ENCODE data around the gene ARSA.
"Not testable (repeated sequence)": the region's sequence is repeated elsewhere in the genome, so short reads cannot be mapped to it uniquely, and the experiment has no call there.

ARSA gene

DNA sequence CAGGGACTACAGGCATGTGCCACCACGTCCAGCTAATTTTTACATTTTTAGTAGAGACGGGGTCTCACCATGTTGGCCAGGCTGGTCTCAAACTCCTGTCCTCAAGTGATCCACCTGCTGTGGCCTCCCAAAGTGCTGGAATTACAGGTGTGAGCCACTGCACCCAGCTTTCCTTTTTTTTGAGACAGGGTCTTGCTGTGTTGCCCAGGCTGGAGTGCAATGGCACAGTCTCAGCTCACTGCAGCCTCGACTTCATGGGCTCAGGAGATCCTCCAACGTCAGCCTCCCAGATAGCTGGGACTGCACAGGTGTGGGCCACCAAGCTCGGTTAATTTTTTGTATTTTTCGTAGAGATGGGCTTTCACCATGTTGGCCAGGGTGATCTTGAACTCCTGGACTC lies 26.7 kb upstream of the ARSA start:
- not testable (repeated sequence) for DNase-seq (ENCODE audit: low read depth in 3 of 3)

DNA sequence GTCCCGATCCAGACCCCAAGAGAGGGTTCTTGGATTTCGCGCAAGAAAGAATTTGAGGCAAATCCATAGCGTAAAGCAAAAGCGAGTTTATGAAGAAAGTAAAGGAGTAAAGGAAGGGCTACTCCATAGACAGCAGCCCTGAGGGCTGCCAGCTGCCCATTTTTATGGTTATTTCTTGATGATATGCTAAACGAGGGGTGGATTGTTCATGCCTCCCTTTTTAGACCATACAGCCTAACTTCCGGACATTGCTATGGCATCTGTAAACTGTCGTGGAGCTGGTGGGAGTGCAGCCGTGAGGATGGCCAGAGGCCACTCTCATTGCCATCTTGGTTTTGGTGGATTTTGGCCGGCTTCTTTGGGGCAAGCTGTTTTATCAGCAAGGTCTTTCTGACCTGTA lies 25.3 kb upstream of the ARSA start:
- DNase-seq (ENCODE audit: low read depth in 3 of 3): no peak

DNA sequence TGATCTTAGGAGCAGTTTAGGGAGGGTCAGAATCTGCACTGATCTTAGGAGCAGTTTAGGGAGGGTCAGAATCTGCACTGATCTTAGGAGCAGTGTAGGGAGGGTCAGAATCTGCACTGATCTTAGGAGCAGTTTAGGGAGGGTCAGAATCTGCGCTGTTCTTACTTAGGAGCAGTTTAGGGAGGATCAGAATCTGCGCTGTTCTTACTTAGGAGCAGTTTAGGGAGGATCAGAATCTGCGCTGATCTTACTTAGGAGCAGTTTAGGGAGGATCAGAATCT lies 15.8 kb upstream of the ARSA start:
- not testable (repeated sequence) for DNase-seq (ENCODE audit: low read depth in 3 of 3)

DNA sequence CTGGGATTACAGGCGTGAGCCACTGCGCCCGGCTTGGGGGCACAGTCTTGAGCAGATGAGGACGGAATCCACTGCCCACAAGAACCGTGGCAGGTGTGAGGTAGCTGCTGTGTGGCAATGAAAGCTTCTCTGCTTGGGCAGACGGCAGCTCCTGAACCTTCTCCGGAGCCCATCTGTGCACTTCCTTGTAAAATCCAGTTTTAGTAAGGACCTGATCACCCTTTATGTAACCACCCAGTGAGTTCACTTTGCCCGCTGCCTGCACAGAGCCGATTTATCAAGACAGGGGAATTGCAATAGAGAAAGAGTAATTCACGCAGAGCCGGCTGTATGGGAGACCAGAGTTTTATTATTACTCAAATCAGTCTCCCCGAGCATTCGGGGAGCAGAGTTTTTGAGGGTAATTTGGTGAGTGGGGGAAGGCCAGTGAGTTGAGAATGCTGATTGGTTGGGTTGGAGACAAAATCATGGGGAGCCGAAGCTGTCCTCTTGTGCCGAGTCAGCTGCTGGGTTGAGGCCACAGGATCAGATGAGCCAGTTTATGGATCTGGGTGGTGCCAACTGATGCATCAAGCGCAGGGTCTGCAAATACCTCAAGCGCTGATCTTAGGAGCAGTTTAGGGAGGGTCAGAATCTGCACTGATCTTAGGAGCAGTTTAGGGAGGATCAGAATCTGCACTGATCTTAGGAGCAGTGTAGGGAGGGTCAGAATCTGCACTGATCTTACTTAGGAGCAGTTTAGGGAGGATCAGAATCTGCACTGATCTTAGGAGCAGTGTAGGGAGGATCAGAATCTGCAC lies 15.3 kb upstream of the ARSA start:
- DNase-seq (ENCODE audit: low read depth in 3 of 3): not testable (repeated sequence)

DNA sequence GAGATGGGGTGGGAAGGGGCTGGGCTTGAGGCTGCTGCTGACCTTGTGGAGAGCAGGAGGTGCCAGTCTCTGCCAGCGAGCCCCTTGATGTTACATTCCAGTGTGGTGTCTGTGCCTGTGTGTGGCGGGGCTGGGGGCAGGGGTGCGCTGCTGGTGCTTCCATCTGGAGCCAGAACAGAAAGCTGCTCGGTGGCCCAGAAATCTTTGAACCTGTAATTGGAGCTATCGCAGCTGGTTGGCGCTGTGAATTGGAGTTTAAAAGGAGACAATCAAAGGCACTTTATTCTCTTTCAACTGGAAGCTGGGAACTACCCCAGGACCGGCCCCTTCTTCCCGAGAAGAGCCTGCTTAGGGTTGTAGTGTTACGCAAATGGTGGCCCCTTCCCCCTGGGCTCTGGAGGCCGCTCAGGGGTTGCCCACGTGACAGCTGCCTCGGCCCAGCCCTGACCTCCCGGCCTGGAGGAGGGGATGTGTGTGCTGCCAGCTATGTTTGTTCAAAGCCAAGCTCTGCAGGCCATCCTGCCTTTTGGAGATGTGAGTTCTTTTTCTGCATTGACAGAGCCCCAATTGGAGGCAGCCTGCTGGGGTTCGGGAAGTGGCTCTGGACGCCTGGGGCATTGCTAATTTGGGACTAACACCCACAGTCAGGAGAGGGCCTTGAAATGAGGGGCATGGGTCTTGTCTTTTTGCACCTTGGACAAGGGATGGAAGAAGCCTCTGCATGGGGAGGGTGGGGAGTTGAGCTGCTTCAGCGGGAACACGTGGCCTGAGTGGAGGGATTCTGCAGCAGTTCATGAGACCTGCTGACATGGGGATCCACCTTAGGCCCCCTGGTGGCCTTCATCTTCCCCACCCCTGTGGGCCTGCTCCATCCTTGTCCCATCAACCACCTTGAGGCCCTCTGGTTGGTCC lies 14.0 kb upstream of the ARSA start:
- DNase-seq (ENCODE audit: low read depth in 3 of 3): no peak

DNA sequence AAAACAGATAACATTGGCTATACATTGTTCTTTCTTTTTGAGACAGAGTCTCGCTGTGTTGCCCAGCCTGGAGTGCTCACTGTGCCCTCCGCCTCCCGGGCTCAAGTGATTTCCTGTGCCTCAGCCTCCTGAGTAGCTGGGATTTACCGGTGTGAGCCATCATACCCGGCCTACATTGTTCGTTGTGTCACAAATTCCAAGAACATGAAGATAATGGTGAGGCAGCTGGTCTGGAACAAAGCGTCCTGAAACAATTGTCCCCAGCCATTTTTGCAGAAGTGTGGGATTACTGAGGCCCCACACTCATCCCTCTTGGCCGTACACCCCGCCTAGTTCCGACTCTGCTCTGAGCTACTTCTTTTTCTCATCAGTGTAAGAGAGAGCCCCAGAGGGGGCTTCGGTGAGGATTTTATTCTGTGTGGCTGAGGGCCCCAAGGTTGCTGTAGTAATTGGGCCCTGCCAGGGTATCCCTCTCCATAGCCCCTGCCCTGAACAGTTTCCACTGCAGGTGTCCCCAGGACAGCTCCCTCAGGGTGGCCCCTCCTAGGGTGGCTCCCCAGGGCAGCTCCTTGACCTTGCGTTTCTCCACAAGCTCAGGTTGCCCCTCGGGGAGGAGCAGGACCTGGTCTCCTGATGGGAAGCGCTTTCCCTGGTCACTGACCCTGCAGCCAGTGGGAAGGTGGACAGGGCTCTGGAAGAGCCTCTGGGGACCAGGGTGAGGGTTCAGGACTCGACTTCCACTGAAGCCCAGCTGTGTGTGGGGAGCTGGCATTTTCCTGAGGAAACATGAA lies 13.1 kb upstream of the ARSA start:
- DNase-seq (ENCODE audit: low read depth in 3 of 3): no peak

DNA sequence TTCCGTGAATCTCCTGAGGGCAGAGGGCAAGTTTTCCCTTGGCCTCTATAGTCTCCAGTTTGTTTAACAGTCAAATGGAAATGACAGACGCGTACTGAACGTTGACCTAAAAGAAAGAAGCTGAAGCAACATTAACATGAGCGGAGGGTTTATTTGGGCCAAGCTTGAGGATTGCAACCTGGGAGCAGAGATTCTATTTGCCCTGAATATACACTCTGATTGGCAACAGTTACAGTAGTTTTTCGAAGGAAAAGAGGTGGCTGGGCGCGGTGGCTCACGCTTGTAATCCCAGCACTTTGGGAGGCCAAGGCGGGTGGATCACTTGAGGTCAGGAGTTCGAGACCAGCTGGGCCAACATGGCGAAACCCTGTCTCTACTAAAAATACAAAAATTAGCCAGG lies 12.3 kb upstream of the ARSA start:
- not testable (repeated sequence) for DNase-seq (ENCODE audit: low read depth in 3 of 3)

DNA sequence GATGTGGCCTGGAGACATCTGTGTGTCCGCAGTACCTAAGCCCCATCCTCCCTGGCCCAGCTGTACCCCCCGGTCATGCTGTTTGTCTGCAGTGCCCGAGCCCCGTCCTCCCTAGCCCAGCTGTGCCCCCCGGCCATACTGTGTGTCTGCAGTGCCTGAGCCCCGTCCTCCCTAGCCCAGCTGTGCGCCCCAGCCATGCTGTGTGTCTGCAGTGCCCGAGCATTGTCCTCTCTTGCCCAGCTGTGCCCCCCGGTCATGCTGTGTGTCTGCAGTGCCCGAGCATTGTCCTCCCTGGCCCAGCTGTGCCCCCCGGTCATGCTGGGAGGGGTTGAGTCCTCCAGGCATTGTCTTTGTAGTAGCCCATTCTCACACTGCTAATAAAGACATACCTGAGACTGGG lies 7.6 kb upstream of the ARSA start:
- DNase-seq (ENCODE audit: low read depth in 3 of 3): no peak

DNA sequence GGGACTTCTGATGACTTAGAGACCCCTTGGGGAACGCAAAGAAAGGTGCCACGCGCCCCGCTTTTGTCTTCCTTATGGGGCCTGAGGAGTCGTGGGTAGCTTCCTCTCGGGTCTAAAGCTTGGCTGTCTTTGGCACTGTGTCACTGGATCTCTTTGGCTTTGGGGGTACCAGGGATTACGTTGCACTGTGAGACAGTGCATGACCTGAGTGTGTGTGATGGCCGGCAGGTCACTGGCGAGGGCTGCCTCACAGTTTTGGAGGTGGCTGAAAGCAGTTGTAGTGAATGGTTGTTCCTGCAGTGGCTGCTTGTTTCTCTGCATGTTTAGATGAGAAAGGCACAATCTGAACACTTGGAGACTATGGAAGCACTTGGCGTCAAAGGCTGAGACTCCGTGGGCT lies 5.8 kb upstream of the ARSA start:
- DNase-seq (ENCODE audit: low read depth in 3 of 3): no peak

DNA sequence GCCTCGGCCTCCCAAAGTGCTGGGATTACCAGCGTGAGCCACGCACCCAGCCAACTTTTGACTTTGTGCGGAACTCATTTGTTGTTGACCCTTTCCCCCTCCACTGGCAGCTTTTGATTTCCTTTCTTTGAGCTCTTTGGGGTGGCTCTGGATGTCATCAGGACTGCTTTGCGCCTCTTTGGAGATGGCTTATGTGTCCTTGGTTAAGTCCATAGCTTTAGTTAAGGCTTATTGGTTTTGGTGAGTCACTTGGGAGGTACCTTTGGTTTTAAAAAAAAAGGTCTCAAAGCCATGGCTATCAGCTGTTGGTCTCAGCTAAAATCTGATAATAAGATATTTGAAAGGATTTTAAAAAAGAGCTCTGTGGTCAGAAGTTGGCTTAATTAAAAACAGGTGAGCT lies 5.1 kb upstream of the ARSA start:
- DNase-seq (ENCODE audit: low read depth in 3 of 3): no peak

DNA sequence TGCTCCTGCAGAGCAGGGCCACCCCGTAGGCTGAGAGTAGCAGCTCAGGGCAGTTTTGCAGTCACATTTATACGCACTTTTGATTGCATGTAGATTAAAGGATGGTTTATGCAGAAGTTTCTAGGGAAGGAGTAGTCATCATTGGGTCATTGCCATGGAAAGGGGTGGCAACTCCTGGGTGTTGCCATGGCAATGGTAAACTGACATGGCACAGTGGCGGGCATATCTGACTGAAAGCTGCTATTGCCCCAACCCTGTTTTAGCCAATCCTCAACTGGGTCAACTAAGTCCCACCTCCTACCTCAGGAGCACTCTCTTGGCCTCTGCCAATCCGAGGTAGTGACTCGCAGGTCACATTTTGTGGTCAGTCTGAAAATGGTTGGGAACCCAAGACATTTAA lies 2.4 kb upstream of the ARSA start:
- no peak for DNase-seq (ENCODE audit: low read depth in 3 of 3)

DNA sequence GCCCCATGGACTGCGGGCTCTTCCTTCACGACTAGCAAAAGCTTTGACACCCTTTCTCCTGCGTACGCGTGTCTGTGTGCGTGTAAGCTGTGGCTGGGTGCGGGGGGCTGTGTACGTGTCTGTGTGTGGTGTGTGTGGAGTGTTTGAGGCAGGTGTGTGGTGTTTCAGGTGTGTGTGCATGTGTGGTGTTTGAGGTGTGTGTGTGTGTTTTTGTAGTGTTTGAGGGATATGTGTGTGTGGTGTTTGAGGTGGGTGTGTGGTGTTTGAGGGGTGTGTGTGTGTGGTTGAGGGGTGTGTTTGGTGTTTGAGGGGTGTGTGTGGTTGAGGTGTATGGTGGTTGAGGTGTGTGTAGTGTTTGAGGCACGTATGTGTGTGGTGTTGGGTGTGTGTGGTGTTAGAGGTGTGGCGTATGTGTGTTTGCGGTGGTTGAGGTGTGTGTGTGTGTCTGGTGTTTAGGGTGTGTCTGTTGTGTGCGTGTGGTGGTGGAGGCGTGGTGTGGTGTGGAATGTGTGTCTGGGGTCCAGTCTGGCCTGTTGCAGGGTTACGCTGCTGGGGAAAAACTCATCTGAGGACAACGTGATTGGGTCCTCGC lies 687 bp upstream of the ARSA start:
- DNase-seq (ENCODE audit: low read depth in 3 of 3): no peak

DNA sequence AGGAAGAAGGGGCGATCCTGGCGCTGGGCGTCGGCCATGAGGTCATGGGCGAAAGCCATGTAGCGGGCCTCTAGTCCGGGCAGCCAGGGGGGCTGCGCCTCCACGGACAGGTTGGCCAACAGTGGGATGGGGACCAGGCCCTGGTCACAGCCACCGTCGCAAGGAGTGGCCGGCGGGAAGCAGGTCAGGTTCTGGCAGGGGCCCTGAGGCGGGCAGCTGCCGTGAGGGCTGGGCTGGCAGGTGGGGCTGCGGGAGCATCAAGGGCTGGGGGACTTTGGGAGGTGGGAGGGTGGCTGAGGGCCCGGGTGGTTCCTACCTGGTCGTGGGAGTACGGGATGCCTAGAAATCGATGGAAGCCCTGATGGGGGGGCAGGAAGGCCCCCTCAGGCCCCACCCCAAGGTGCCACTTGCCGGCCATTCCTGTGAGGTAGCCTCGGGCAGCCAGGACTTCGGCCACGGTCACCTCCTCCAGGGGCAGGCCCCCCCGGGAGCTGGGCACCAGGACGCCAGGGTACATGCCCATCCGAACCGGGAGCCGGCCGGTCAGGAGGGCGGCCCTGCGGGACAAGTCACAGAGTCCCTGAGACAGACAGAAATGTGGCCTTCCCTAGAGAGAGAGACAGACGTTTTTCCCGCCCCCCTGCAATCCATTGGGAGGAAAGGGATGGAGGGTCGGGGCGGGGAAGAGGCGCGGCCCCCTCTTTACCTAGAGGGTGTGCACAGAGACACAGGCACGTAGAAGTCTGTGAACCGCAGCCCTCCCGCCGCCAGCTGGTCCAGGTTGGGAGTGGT lies 906 bp downstream of the ARSA start:
- DNase-seq (ENCODE audit: low read depth in 3 of 3): no peak

DNA sequence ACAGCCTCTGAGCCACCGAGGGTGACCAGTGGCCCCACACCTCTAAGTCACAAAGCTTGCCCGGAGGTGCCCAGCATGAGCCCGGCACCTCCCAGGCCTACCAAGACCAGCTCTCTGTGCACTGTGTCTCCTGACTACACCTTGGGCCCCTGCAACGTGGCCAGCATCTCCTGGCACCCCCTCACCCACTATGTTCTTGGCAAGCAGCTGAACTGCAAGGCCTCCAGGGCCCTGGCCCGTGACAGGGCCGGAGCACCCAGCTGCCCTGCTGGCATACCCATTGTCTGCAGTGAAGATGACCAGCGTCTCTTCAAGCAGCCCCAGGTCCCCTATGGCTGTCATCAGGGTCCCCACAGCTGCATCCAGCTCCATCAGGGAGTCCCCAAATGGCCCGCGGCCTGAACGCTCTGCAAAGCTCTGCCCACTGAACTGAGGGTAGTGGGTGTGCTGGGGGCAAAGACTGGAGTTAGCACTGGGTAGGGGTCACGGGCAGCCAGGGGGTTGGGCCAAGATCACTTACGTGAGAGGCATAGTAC lies 1.6 kb downstream of the ARSA start:
- no peak for DNase-seq (ENCODE audit: low read depth in 3 of 3)

DNA sequence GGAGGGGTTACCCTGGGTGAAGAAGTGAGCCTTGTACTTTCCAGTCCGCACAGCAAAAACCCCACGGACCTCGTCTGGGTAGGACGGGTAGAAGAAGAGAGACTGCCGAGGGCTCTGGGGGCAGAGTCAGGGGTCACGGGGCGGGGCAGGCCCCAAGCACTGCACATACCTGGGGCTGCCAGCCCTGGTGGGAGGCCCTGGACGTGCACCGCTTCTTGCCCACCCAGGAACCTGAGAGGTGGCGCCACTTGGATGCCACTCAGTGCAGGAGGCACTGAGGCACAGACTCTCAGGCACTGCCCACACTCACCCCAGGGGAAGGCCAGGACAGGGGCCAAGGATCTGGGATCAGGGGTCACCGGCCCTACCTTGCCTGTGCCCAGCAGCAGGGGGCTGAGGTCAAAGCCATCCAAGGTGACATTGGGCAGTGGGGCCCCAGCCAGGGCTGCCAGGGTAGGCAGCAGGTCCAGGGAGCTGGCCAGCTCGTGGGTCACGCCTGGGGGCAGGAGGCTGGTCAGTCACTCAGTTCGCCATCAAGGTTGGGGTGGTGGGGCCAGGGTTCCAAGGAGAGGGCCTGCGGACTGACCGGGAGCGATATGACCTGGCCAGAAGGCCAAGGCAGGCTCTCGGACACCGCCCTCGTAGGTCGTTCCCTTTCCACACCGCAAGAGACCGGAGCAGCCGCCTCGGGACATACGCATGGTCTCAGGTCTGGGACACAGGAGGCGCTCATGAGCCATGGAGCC lies 2.2 kb downstream of the ARSA start:
- no peak for DNase-seq (ENCODE audit: low read depth in 3 of 3)

DNA sequence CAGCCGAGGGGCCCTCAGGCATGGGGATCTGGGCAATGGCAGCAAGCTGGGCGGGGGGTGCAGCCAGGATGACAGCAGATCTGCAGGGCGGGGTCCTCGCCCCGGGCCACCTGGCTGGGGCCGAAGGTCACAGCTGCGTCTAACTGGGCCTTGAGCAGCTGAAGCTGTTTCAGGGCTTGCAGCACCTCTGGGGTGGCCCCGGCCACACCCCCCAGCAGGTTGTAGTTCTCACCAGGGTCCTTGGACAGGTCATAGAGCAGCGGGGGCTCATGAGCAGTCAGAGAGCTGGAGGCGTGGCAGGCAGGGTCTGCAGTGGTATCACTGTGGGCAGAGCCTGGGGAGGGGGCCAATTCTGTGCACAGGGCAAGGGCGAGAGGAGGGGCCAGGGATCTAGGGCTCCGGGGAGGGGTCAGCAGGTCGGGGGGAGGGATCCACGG lies 2.8 kb downstream of the ARSA start:
- no peak for DNase-seq (ENCODE audit: low read depth in 3 of 3)

DNA sequence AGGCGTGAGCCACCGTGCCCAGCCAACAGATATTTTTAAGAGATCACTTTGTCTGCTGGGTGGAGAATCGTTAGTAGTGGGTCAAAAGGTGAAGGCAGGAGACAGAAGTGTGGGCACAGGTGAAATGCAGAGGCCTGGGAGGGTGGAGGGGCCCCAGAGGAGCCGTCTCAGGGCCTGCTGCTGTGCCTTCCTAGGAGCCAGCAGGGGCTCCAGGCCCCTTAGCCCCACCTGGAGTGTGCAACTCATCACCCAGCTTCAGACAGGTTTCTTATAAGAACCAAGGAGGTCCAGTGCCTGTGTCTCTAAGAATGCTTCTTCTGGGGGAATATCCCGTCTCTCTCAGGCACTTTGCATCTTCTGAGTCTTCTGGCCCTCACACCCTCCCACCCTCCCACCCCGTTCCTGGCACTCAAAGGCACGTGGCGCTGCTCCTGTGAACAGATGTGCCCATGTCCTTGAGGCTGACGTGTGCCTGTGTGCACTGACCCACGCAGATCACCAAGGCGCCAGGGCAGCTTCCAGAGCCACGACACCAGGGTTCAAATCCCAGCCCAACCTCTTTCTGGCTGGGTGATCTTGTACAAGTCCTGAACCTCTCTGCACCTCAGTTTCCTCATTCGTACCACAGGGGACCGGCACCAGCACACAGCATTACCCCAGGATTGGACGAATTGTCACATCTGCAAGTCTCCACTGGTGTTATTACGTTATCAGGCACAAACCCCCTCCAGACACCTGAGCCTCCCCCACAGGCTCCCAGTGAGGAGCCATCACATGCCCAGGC lies 3.4 kb downstream of the ARSA start:
- DNase-seq (ENCODE audit: low read depth in 3 of 3): no peak

DNA sequence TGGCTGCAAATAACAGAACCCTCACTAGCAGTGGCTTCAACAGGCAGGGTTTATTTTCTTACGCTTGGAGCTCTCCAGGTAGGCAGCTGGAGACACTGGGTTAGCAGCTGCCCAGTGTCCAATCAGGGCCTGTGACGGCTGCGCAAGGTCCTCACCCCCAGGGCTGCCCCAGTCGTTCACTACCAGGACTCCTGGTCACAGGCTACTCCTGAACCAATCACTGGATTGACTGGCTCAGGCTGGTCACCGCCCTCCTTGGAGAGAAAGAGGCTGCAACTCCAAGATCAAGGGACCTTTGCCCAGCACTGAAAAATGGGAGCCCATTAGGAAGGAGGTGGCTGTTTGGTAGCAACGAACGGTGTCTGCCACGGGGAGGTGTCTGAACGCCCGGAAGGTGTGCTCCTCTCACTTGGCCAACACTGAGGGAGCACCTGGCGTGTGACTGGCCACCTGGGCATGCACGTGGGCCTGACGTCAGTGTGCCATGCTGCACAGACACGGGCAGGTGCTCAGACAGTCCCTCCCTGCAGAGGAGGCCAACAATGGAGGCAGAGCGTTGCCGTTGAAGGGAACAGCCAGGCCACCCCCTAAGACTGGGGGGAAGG lies 5.1 kb downstream of the ARSA start:
- DNase-seq (ENCODE audit: low read depth in 3 of 3): no peak

All from stimulated activated CD4-positive, alpha-beta T cell treated with anti-CD3 and anti-CD28 coated beads, TNF-alpha, amount 100 ng/mL, for 4 hours (primary cell).